ENCODE data around the gene ENTPD8.

- no peak for TF ChIP-seq POLR2A (IDR thresholded peaks at IDR 0.05; ENCODE audit: insufficient read depth in 1 of 2, low read depth in 2 of 2, low read length in 2 of 2)
- no peak for TF ChIP-seq CREM (IDR thresholded peaks at IDR 0.05)
- no peak for TF ChIP-seq CREM (CRISPR knock-in tag; IDR thresholded peaks at IDR 0.05)
- TF ChIP-seq CENPBD1 (CRISPR knock-in tag; IDR thresholded peaks at IDR 0.05; ENCODE audit: borderline replicate concordance, low read depth): no peak
- TF ChIP-seq SETDB1 (CRISPR knock-in tag; IDR thresholded peaks at IDR 0.05; ENCODE audit: borderline replicate concordance): no peak
- no peak for TF ChIP-seq ZZZ3 (CRISPR knock-in tag; IDR thresholded peaks at IDR 0.05; ENCODE audit: borderline replicate concordance)
- TF ChIP-seq ZBTB44 (CRISPR knock-in tag; IDR thresholded peaks at IDR 0.05): no peak
- TF ChIP-seq GMEB2 (CRISPR knock-in tag; IDR thresholded peaks at IDR 0.05; ENCODE audit: low read depth): no peak
- no peak for TF ChIP-seq MAZ (IDR thresholded peaks at IDR 0.05; ENCODE audit: borderline replicate concordance, low read depth, low read length)
- no peak for TF ChIP-seq MAZ (CRISPR knock-in tag; IDR thresholded peaks at IDR 0.05; ENCODE audit: low read depth)
- no peak for TF ChIP-seq PHF21A (CRISPR knock-in tag; IDR thresholded peaks at IDR 0.05)
- no peak for TF ChIP-seq CEBPB (IDR thresholded peaks at IDR 0.05; ENCODE audit: borderline replicate concordance, low read depth, low read length)
- TF ChIP-seq ZNF773 (CRISPR knock-in tag; IDR thresholded peaks at IDR 0.05; ENCODE audit: borderline replicate concordance): no peak
- TF ChIP-seq SIN3A (IDR thresholded peaks at IDR 0.05; ENCODE audit: borderline replicate concordance, low read depth, low read length): no peak
- TF ChIP-seq REL (CRISPR knock-in tag; conservative IDR thresholded peaks at IDR 0.05): no peak
- no peak for TF ChIP-seq ZSCAN29 (CRISPR knock-in tag; conservative IDR thresholded peaks at IDR 0.05)
Observed at GRCh38 chr9:137479892-137480685, 38.9 kb upstream of the ENTPD8 start.
